Activated T-helper 1 cell treated with anti-CD3 and anti-CD28 coated beads, Interleukin-12 subunit alpha, Interleukin-12 subunit beta, Interleukin-2, Interleukin-4 antibody, amounts not matched to agents 30 ng/mL and 10 ng/mL and 1 ng/mL, durations not matched to agents 14 hours and 24 hours and 36 hours (primary cell): ENCODE measurements around the gene ZNF621. TPM values are rescaled to one million over a fixed set of nuclear protein-coding genes. Genes with fewer than 3 reads are reported as not detected.

Experiments used
- DNase-seq: peaks from one replicate; pipeline ENCODE4 v3.0.0; 2021; ENCODE audit warnings: low spot score
- H3K27ac Mint-ChIP-seq: one replicate; pipeline ENCODE4 v1.8.0; 2021; ENCODE audit warnings: mild to moderate bottlenecking, mixed read lengths
- H3K27me3 Mint-ChIP-seq: one replicate; pipeline ENCODE4 v1.8.0; 2022; ENCODE audit warnings: mild to moderate bottlenecking, moderate library complexity, mixed read lengths; ENCODE audit not compliant: insufficient read depth
- H3K36me3 Mint-ChIP-seq: one replicate; pipeline ENCODE4 v1.8.0; 2021; ENCODE audit warnings: low read depth, mixed read lengths
- H3K4me1 Mint-ChIP-seq: one replicate; pipeline ENCODE4 v1.8.0; 2021; ENCODE audit warnings: low read depth, mixed read lengths
- H3K4me3 Mint-ChIP-seq: one replicate; pipeline ENCODE4 v1.8.0; 2021; ENCODE audit warnings: mild to moderate bottlenecking, moderate library complexity, mixed read lengths
- H3K9me3 Mint-ChIP-seq: one replicate; pipeline ENCODE4 v1.8.0; 2021; ENCODE audit warnings: mixed read lengths
- intact Hi-C: fragments of 100-400 bp; cut with micrococcal nuclease; formaldehyde crosslinking; loops from one replicate; pipeline ENCODE4 v1.15.1; 2024
- total RNA-seq: library from RNA; stranded (reverse); gene quantifications from 2 replicates; pipeline ENCODE4 v1.2.3, GENCODE V29; 2022

The ZNF621 gene
- total RNA-seq, result 18.3 and 19.0 TPM in 2 replicates

- Mint-ChIP-seq H3K27me3 (no peaks in the 10 kb centered on the region), H3K4me1 (peaks cover 26% of the 10 kb centered on the region), H3K27ac (peak within 1 kb of the TSS; percentile 95), H3K9me3 (no peaks in the 10 kb centered on the region), H3K36me3 (peaks cover 31% of the 10 kb centered on the region), H3K4me3 (peak within 1 kb of the TSS; percentile 97)
- intact Hi-C loops, result loop anchor here (1.0 to 10.0 kb wide), 9 partner anchors 18 to 1570 kb away; partner anchors contain the start of genes EIF1B, RPL14, TRAK1 and ULK4
- peak; percentile 84 for DNase-seq
Measured at GRCh38 chr3:40524568-40525285, at the start of gene ZNF621. TSS of gene ZNF621 (plus strand) at chr3:40524960. CDS start at chr3:40525841, 881 bp downstream.

- H3K27me3 Mint-ChIP-seq, result peaks cover 10% of the 10 kb centered on the region
- peak within 1 kb of the TSS; percentile 91 for H3K4me3 Mint-ChIP-seq
- peak; percentile 31 for DNase-seq
- peak within 1 kb of the TSS; percentile 78 for H3K27ac Mint-ChIP-seq
- H3K4me1 Mint-ChIP-seq, result peaks cover 27% of the 10 kb centered on the region
- H3K36me3 Mint-ChIP-seq, result peaks cover 17% of the 10 kb centered on the region
- intact Hi-C loops, result loop anchor here (1.0 to 5.0 kb wide), 5 partner anchors 19 to 169 kb away; partner anchors contain the start of genes EIF1B, RPL14 and ZNF621
- H3K9me3 Mint-ChIP-seq, result no peaks in the 10 kb centered on the region
Measured at GRCh38 chr3:40476478-40477470, 48.0 kb upstream of the ZNF621 start, which contains the start of gene ZNF619. TSS of gene ZNF619 (plus strand) at chr3:40477122. CDS start at chr3:40477980, 858 bp downstream.

GRCh38 chr3:40477666-40478065 lies 47.1 kb upstream of the ZNF621 start:
- DNase-seq, result no peak
- H3K36me3 Mint-ChIP-seq, result peaks cover 24% of the 10 kb centered on the region
- H3K27ac Mint-ChIP-seq, result peak overlapping the region; percentile 78
- peaks cover 33% of the 10 kb centered on the region for H3K4me1 Mint-ChIP-seq
- H3K9me3 Mint-ChIP-seq, result no peaks in the 10 kb centered on the region
- intact Hi-C loops, result loop anchor here (1.0 to 5.0 kb wide), 5 partner anchors 20 to 170 kb away; partner anchors contain the start of genes EIF1B, RPL14 and ZNF621
- H3K4me3 Mint-ChIP-seq, result peak overlapping the region; percentile 91
- peaks cover 10% of the 10 kb centered on the region for H3K27me3 Mint-ChIP-seq

GRCh38 chr3:40487172-40487571 lies 37.6 kb upstream of the ZNF621 start:
- peaks cover 30% of the 10 kb centered on the region for H3K9me3 Mint-ChIP-seq
- H3K36me3 Mint-ChIP-seq, result peaks cover 40% of the 10 kb centered on the region
- no peak overlapping the region for H3K27ac Mint-ChIP-seq

GRCh38 chr3:40490916-40491315 lies 33.8 kb upstream of the ZNF621 start:
- Mint-ChIP-seq H3K9me3 (peaks cover 30% of the 10 kb centered on the region), H3K27ac (no peak overlapping the region), H3K4me3 (no peak overlapping the region), H3K4me1 (no peaks in the 10 kb centered on the region), H3K36me3 (peaks cover 29% of the 10 kb centered on the region), H3K27me3 (no peaks in the 10 kb centered on the region)
- intact Hi-C loops, result no loop called here
- DNase-seq, result no peak

More at GRCh38 chr3:40487172-40487571, 37.6 kb upstream of the ZNF621 start:
- no peak overlapping the region for H3K4me3 Mint-ChIP-seq
- H3K27me3 Mint-ChIP-seq, result no peaks in the 10 kb centered on the region
- H3K4me1 Mint-ChIP-seq, result peaks cover 7% of the 10 kb centered on the region
- intact Hi-C loops, result no loop called here
- no peak for DNase-seq

- Mint-ChIP-seq H3K27me3 (peaks cover 2% of the 10 kb centered on the region), H3K36me3 (peaks cover 4% of the 10 kb centered on the region), H3K4me1 (no peaks in the 10 kb centered on the region), H3K4me3 (no peak overlapping the region), H3K9me3 (peaks cover 5% of the 10 kb centered on the region), H3K27ac (no peak overlapping the region)
- intact Hi-C loops, result no loop called here
- DNase-seq, result no peak
Measured at GRCh38 chr3:40494698-40495097, 30.1 kb upstream of the ZNF621 start.

- H3K9me3 Mint-ChIP-seq, result no peaks in the 10 kb centered on the region
- no peak for DNase-seq
- peaks cover 2% of the 10 kb centered on the region for H3K27me3 Mint-ChIP-seq
- H3K36me3 Mint-ChIP-seq, result peaks cover 1% of the 10 kb centered on the region
- H3K27ac Mint-ChIP-seq, result no peak overlapping the region
- no peak overlapping the region for H3K4me3 Mint-ChIP-seq
- no peaks in the 10 kb centered on the region for H3K4me1 Mint-ChIP-seq
- intact Hi-C loops, result no loop called here
Measured at GRCh38 chr3:40497288-40497687, 27.5 kb upstream of the ZNF621 start.

GRCh38 chr3:40499952-40500351 lies 24.8 kb upstream of the ZNF621 start:
- no peaks in the 10 kb centered on the region for H3K9me3 Mint-ChIP-seq
- H3K4me3 Mint-ChIP-seq, result no peak overlapping the region
- H3K36me3 Mint-ChIP-seq, result peaks cover 2% of the 10 kb centered on the region
- intact Hi-C loops, result no loop called here
- no peak for DNase-seq
- peaks cover 5% of the 10 kb centered on the region for H3K4me1 Mint-ChIP-seq
- H3K27ac Mint-ChIP-seq, result no peak overlapping the region
- peaks cover 2% of the 10 kb centered on the region for H3K27me3 Mint-ChIP-seq

GRCh38 chr3:40502034-40502433 lies 22.7 kb upstream of the ZNF621 start:
- H3K27me3 Mint-ChIP-seq, result peaks cover 2% of the 10 kb centered on the region
- no peak overlapping the region for H3K4me3 Mint-ChIP-seq
- peaks cover 20% of the 10 kb centered on the region for H3K4me1 Mint-ChIP-seq
- no peaks in the 10 kb centered on the region for H3K9me3 Mint-ChIP-seq
- no peak overlapping the region for H3K27ac Mint-ChIP-seq
- DNase-seq, result no peak
- intact Hi-C loops, result no loop called here
- peaks cover 2% of the 10 kb centered on the region for H3K36me3 Mint-ChIP-seq

- Mint-ChIP-seq H3K27me3 (no peaks in the 10 kb centered on the region), H3K4me1 (peaks cover 20% of the 10 kb centered on the region), H3K36me3 (peaks cover 11% of the 10 kb centered on the region), H3K27ac (peak overlapping the region; percentile 69), H3K9me3 (no peaks in the 10 kb centered on the region), H3K4me3 (peak overlapping the region; percentile 89)
- intact Hi-C loops, result loop anchor here (1.0 kb wide), 1 partner anchor 28 kb away; the partner anchor contains the start of gene ZNF619
- no peak for DNase-seq
Measured at GRCh38 chr3:40504636-40505430, 19.9 kb upstream of the ZNF621 start.

- H3K4me3 Mint-ChIP-seq, result peak within 1 kb of the TSS; percentile 89
- peak within 1 kb of the TSS; percentile 47 for H3K27ac Mint-ChIP-seq
- intact Hi-C loops, result loop anchor here (1.0 to 2.0 kb wide), 4 partner anchors 18 to 53 kb away; partner anchors contain the start of genes RPL14, ZNF619 and ZNF621
- H3K27me3 Mint-ChIP-seq, result no peaks in the 10 kb centered on the region
- peak; percentile 34 for DNase-seq
- peaks cover 20% of the 10 kb centered on the region for H3K4me1 Mint-ChIP-seq
- peaks cover 17% of the 10 kb centered on the region for H3K36me3 Mint-ChIP-seq
- H3K9me3 Mint-ChIP-seq, result no peaks in the 10 kb centered on the region
Measured at GRCh38 chr3:40505599-40506462, 18.9 kb upstream of the ZNF621 start, which contains the start of gene ZNF620. TSS of gene ZNF620 (plus strand) at chr3:40506039. CDS start at chr3:40506353, 314 bp downstream.
